HG03175 (cell line): Measurements from ENCODE around the gene GANC.

Source experiments
- ATAC-seq: cut with Tn5 transposase; IDR thresholded peaks from one replicate; pipeline ENCODE4 v1.9.1; 2021; ENCODE audit warnings: mild to moderate bottlenecking, moderate library complexity; ENCODE audit not compliant: unreplicated experiment

The GANC gene

GRCh38 chr15:42375252-42375651 lies 102.3 kb downstream of the GANC start:
- no peak for ATAC-seq

GRCh38 chr15:42375941-42376340 lies 102.9 kb downstream of the GANC start:
- ATAC-seq = no peak

- ATAC-seq = no peak
These were observed 105.0 kb downstream of the GANC start for GRCh38 chr15:42378011-42378410.

GRCh38 chr15:42384597-42384996 lies 111.6 kb downstream of the GANC start:
- ATAC-seq = no peak

GRCh38 chr15:42385206-42385979 lies 112.4 kb downstream of the GANC start:
- no peak for ATAC-seq

GRCh38 chr15:42385980-42386700 lies 113.1 kb downstream of the GANC start:
- ATAC-seq = no peak

GRCh38 chr15:42387603-42388002 lies 114.6 kb downstream of the GANC start:
- ATAC-seq = no peak

GRCh38 chr15:42392309-42393024 lies 119.5 kb downstream of the GANC start:
- no peak for ATAC-seq

GRCh38 chr15:42394106-42394505 lies 121.1 kb downstream of the GANC start:
- no peak for ATAC-seq

GRCh38 chr15:42395838-42396237 lies 122.8 kb downstream of the GANC start:
- no peak for ATAC-seq

GRCh38 chr15:42401544-42402454 lies 128.8 kb downstream of the GANC start:
- no peak for ATAC-seq

GRCh38 chr15:42402455-42403205 lies 129.6 kb downstream of the GANC start:
- no peak for ATAC-seq

- ATAC-seq = no peak
These were observed 130.4 kb downstream of the GANC start for GRCh38 chr15:42403389-42403788.

GRCh38 chr15:42404461-42405235 lies 131.6 kb downstream of the GANC start:
- ATAC-seq = no peak

GRCh38 chr15:42405863-42406482 lies 133.0 kb downstream of the GANC start:
- no peak for ATAC-seq
